GM12878 (cell line): ENCODE measurements around the gene ULBP2. TPM values are rescaled to one million over a fixed set of nuclear protein-coding genes. Genes with fewer than 3 reads are reported as not detected.

Source experiments
- ATAC-seq: fragments of 200-7000 bp; cut with Tn5 transposase; 3 replicates; pipeline ENCODE4 v1.9.1; 2020; ENCODE audit warnings: mild to moderate bottlenecking, moderate library complexity
- BruUV-seq: library from RNA; stranded (reverse); fragments of 400-500 nt; replicated peaks from 2 replicates; lab custom pipeline; 2021; lab: Mats Ljungman, UMichigan
- CTCF ChIA-PET: fragments of 300-600 bp; sonication (Branson Sonifier 250); formaldehyde crosslinking; extraction: SDS; loops from one replicate; lab custom pipeline; 2021; ENCODE audit warnings: inconsistent platforms; lab: Yijun Ruan, JAX
- POLR2A ChIA-PET: fragments of 350-600 bp; formaldehyde crosslinking; extraction: SDS; loops from one replicate; lab custom pipeline; 2021; ENCODE audit warnings: inconsistent platforms; lab: Charles Lee
- RAD21 ChIA-PET: fragments of 300-600 bp; sonication (Branson Sonifier 250); formaldehyde crosslinking; loops from one replicate; lab custom pipeline; 2023; ENCODE audit warnings: antibody characterized with exemption; ENCODE audit not compliant: unreplicated experiment; lab: Charles Lee
- SMC1A ChIA-PET: fragments of 300-600 bp; sonication (Branson Sonifier 250); formaldehyde crosslinking; loops from one replicate; lab custom pipeline; 2023; ENCODE audit not compliant: unreplicated experiment, uncharacterized antibody; lab: Charles Lee
- DNase-seq: peaks from one replicate; pipeline ENCODE4 v3.0.0-alpha.2; 2011; ENCODE audit warnings: low read depth, low spot score
- FAIRE-seq: peaks from 3 replicates; lab custom pipeline; 2011; peaks lifted over from hg19 to GRCh38; lab: Jason Lieb, UNC
- H2AFZ ChIP-seq: 2 replicates; pipeline ENCODE4 v1.6.0; 2011; ENCODE audit warnings: low read depth, low read length, control low read depth; ENCODE audit not compliant: control insufficient read depth
- H3K27ac ChIP-seq: 2 replicates; pipeline ENCODE4 v1.5.1; 2011; ENCODE audit warnings: control low read depth; ENCODE audit not compliant: control insufficient read depth, insufficient read depth
- H3K27me3 ChIP-seq, 2 experiments: replicated peaks in 1 of 2; 2 replicates each; pipeline versions ENCODE4 v1.6.0 to v1.6.1; 2011; ENCODE audit warnings: low read length in 1 of 2; ENCODE audit not compliant: control insufficient read depth in 2 of 2, insufficient read depth in 2 of 2
- H3K36me3 ChIP-seq, 2 experiments: 2 replicates each; pipeline ENCODE4 v1.5.1; 2011; ENCODE audit warnings: low read length in 1 of 2; ENCODE audit not compliant: control insufficient read depth in 2 of 2, insufficient read depth in 2 of 2
- H3K4me1 ChIP-seq: 2 replicates; pipeline ENCODE4 v1.6.1; 2011; ENCODE audit warnings: mild to moderate bottlenecking, low read length, moderate library complexity, mixed read lengths; ENCODE audit not compliant: control insufficient read depth, insufficient read depth
- H3K4me2 ChIP-seq: 2 replicates; pipeline ENCODE4 v1.6.0; 2011; ENCODE audit warnings: control low read depth; ENCODE audit not compliant: control insufficient read depth, insufficient read depth
- H3K4me3 ChIP-seq: fragments of 200-600 bp; sonication (generic); 2 replicates; pipeline ENCODE4 v1.5.1; 2016
- H3K79me2 ChIP-seq: 2 replicates; pipeline ENCODE4 v1.6.0; 2011; ENCODE audit warnings: low read length; ENCODE audit not compliant: control insufficient read depth, insufficient read depth
- H3K9ac ChIP-seq: 2 replicates; pipeline ENCODE4 v1.8.0; 2011; ENCODE audit warnings: low read length, control low read depth, mixed read lengths; ENCODE audit not compliant: control insufficient read depth, insufficient read depth
- H3K9me3 ChIP-seq: replicated peaks from 3 replicates; pipeline ENCODE4 v1.5.1; 2011; ENCODE audit warnings: mild to moderate bottlenecking, low read length; ENCODE audit not compliant: control insufficient read depth, insufficient read depth
- H4K20me1 ChIP-seq: 2 replicates; pipeline ENCODE4 v1.6.0; 2011; ENCODE audit not compliant: control insufficient read depth, insufficient read depth
- CBX3 ChIP-seq: fragments of 200-600 bp; sonication (generic); IDR thresholded peaks from 2 replicates; pipeline ENCODE4 v1.6.1; 2016; ENCODE audit warnings: low read depth, borderline replicate concordance
- CUX1 ChIP-seq: IDR thresholded peaks from 2 replicates; pipeline ENCODE4 v1.6.1; 2012; ENCODE audit warnings: improper control_type of control experiment, low read depth, low read length; ENCODE audit not compliant: insufficient replicate concordance
- FOXK2 ChIP-seq: fragments of 450-650 bp; IDR thresholded peaks from 2 replicates; pipeline ENCODE4 v1.6.1; 2017; ENCODE audit warnings: mild to moderate bottlenecking, moderate library complexity
- SMC3 ChIP-seq: IDR thresholded peaks from 2 replicates; pipeline ENCODE4 v1.6.1; 2011; ENCODE audit warnings: low read length, improper control_type of control experiment, borderline replicate concordance
- STAT1 ChIP-seq: fragments of 450-650 bp; conservative IDR thresholded peaks from 2 replicates; pipeline ENCODE4 v1.6.1; 2014; ENCODE audit warnings: antibody characterized with exemption, mild to moderate bottlenecking
- SUPT20H ChIP-seq: IDR thresholded peaks from 2 replicates; pipeline ENCODE4 v1.6.1; 2011; ENCODE audit warnings: low read depth, mild to moderate bottlenecking, low read length, moderate library complexity, borderline replicate concordance; ENCODE audit not compliant: control insufficient read depth
- TBL1XR1 ChIP-seq: IDR thresholded peaks from 2 replicates; pipeline ENCODE4 v1.6.1; 2012; ENCODE audit warnings: low read depth, low read length, improper control_type of control experiment
- TCF12 ChIP-seq: IDR thresholded peaks from 2 replicates; pipeline ENCODE4 v1.6.1; 2011; ENCODE audit warnings: low read depth, mild to moderate bottlenecking, low read length
- WGBS: methylation state at CpG from one replicate; pipeline ENCODE4 v1.1.6; 2016; ENCODE audit warnings: low lambda C conversion rate; ENCODE audit not compliant: insufficient replicate concordance, insufficient coverage; ENCODE audit errors: missing lambda C conversion rate; 5-methylcytosine and 5-hydroxymethylcytosine counted together
- in situ Hi-C: fragments of 300-500 bp; cut with MboI; formaldehyde crosslinking; loops from 9 replicates; pipeline ENCODE4 v1.14.3; 2018; ENCODE audit warnings: mixed read lengths
- intact Hi-C: fragments of 100-400 bp; cut with micrococcal nuclease; formaldehyde crosslinking; loops from one replicate; pipeline ENCODE4 v1.14.2; 2022; ENCODE audit not compliant: unreplicated experiment
- polyA plus RNA-seq, 11 experiments: library from polyadenylated mRNA; depleted of rRNA in 4 of 11; unstranded in 6 of 11; stranded (reverse) in 5 of 11; fragments of >200 nt; fragmentation: Nextera tagmentation in 4 of 11; fragmentation: Illumina TruSeq in 1 of 11; extraction: Ambion mirVana in 4 of 11; extraction: Trizol in 1 of 11; gene quantifications; 1 replicate in 1 of 11; 2 replicates in 10 of 11; pipeline versions ENCODE4 v1.2.1 to v1.2.3, GENCODE V29; 2011 to 2016; ENCODE audit warnings: inconsistent platforms in 2 of 11, missing spikeins in 2 of 11, low read depth in 1 of 11
- total RNA-seq, 4 experiments: library from RNA; depleted of rRNA in 3 of 4; stranded (reverse); fragments of >200 nt in 3 of 4; fragmentation: Illumina TruSeq in 1 of 4; extraction: Trizol in 1 of 4; gene quantifications; 2 replicates each; pipeline versions ENCODE4 v1.2.1 to v1.2.3, GENCODE V29; 2013 to 2021

The ULBP2 gene
- total and polyA plus RNA-seq, 10 of the 15 experiments (the other 5 are each of a cell fraction or from before 2014, with no cell fraction given) = 0.16 to 2.5 (median 0.22) TPM; not detected in 3

- FAIRE-seq (no peak), DNase-seq (no peak), ATAC-seq (no peak)
- H3K4me2 ChIP-seq = no peak overlapping the region
- intact Hi-C loops (no loop called here), in situ Hi-C loops (no loop called here)
- ChIA-PET SMC1A (no interaction called here), CTCF (interaction anchor here (0.6 kb wide), 1 partner anchor 48 kb away, joined by 3 read pairs; no protein-coding TSS in a partner anchor), POLR2A (no interaction called here), RAD21 (no interaction called here)
- TF ChIP-seq FOXK2 = no peak
- TF ChIP-seq CUX1 = no peak
- no peak for TF ChIP-seq SMC3
- TF ChIP-seq TBL1XR1 = no peak
- TF ChIP-seq SUPT20H = no peak
- no peak for TF ChIP-seq CBX3
- no peak for TF ChIP-seq STAT1
- TF ChIP-seq TCF12 = no peak
- no peaks in the 10 kb centered on the region for H3K79me2 ChIP-seq
- H2AFZ ChIP-seq = no peak overlapping the region
- no peaks in the 10 kb centered on the region; a peak in 1 of 4 replicates for H3K27me3 ChIP-seq
- no peaks in the 10 kb centered on the region for H3K4me1 ChIP-seq
- no TSS peak for BruUV-seq
- no peaks in the 10 kb centered on the region for H4K20me1 ChIP-seq
- WGBS = 45% methylated on average over 9 of the region's 9 CpGs
- peaks cover 3% of the 10 kb centered on the region; the same call in 1 of the 3 replicates for H3K9me3 ChIP-seq
- H3K9ac ChIP-seq = no peak overlapping the region
- H3K27ac ChIP-seq = no peak overlapping the region
- no peaks in the 10 kb centered on the region for H3K36me3 ChIP-seq
- H3K4me3 ChIP-seq = no peak overlapping the region
These were observed 28.1 kb upstream of the ULBP2 start for GRCh38 chr6:149913540-149914240.
